CD4-positive, alpha-beta T cell treated with Interleukin-4 for 4 hours (primary cell): Measurements from ENCODE around the gene KRT81.
"Not testable (repeated sequence)": the region's sequence is repeated elsewhere in the genome, so short reads cannot be mapped to it uniquely, and the experiment has no call there.

ENCODE experiments used
- DNase-seq: peaks from one replicate; pipeline ENCODE4 v3.0.0-alpha.2; 2020

Gene KRT81

GRCh38 chr12:52316701-52317100 lies 25.4 kb upstream of the KRT81 start:
- DNase-seq, result no peak

- DNase-seq, result no peak
Observed at GRCh38 chr12:52316290-52316689, 25.0 kb upstream of the KRT81 start.

GRCh38 chr12:52315721-52316120 lies 24.4 kb upstream of the KRT81 start:
- DNase-seq, result peak; percentile 7

GRCh38 chr12:52314511-52314910 lies 23.2 kb upstream of the KRT81 start:
- DNase-seq, result no peak

GRCh38 chr12:52313926-52314325 lies 22.6 kb upstream of the KRT81 start:
- DNase-seq, result no peak

GRCh38 chr12:52313461-52313860 lies 22.1 kb upstream of the KRT81 start:
- no peak for DNase-seq

- no peak for DNase-seq
Observed at GRCh38 chr12:52312086-52312485, 20.8 kb upstream of the KRT81 start.

GRCh38 chr12:52311285-52311648 lies 19.9 kb upstream of the KRT81 start:
- no peak for DNase-seq

GRCh38 chr12:52310622-52311284 lies 19.4 kb upstream of the KRT81 start:
- DNase-seq, result no peak

GRCh38 chr12:52308806-52309425 lies 17.6 kb upstream of the KRT81 start:
- DNase-seq, result no peak

GRCh38 chr12:52307836-52308805 lies 16.8 kb upstream of the KRT81 start:
- no peak for DNase-seq

- DNase-seq, result no peak
Observed at GRCh38 chr12:52306731-52307130, 15.4 kb upstream of the KRT81 start.

- no peak for DNase-seq
Observed at GRCh38 chr12:52305921-52306705, 14.8 kb upstream of the KRT81 start.

GRCh38 chr12:52304941-52305411 lies 13.6 kb upstream of the KRT81 start:
- DNase-seq, result not testable (repeated sequence)

- not testable (repeated sequence) for DNase-seq
Observed at GRCh38 chr12:52302242-52302914, 11.0 kb upstream of the KRT81 start.

- not testable (repeated sequence) for DNase-seq
Observed at GRCh38 chr12:52301721-52302120, 10.4 kb upstream of the KRT81 start.

GRCh38 chr12:52300796-52301691 lies 9.7 kb upstream of the KRT81 start:
- DNase-seq, result no peak

- DNase-seq, result no peak
Observed at GRCh38 chr12:52298677-52299190, 7.4 kb upstream of the KRT81 start.

- no peak for DNase-seq
Observed at GRCh38 chr12:52296572-52297215, 5.4 kb upstream of the KRT81 start.

GRCh38 chr12:52295663-52296062 lies 4.3 kb upstream of the KRT81 start:
- DNase-seq, result no peak
